ENCODE data around the gene FAM174B. TPM values are rescaled to one million over a fixed set of nuclear protein-coding genes. Genes with fewer than 3 reads are reported as not detected.

FAM174B gene
- polyA plus RNA-seq, 6 donors from 2014 or later = 0.54 to 0.96 TPM; not detected in 4

GRCh38 chr15:92646216-92646615, 9.4 kb downstream of the FAM174B start:
- Mint-ChIP-seq H3K27ac (no peak overlapping the region), H3K27me3 (peaks cover 9 to 21% (median 15%) of the 10 kb centered on the region in 3 donors), H3K36me3 (peaks cover 6 to 8% of the 10 kb centered on the region in 2 donors), H3K4me1 (no peaks in the 10 kb centered on the region), H3K9me3 (peaks cover 2 to 6% (median 4%) of the 10 kb centered on the region in 7 donors), H3K4me3 (no peak overlapping the region)
- DNase-seq = no peak
- ATAC-seq (ENCODE audit: low read depth in 2 of 2) = no peak

GRCh38 chr15:92645731-92646130, 9.8 kb downstream of the FAM174B start:
- no peak for ATAC-seq (ENCODE audit: low read depth in 2 of 2)

GRCh38 chr15:92645051-92645631, 10.4 kb downstream of the FAM174B start:
- DNase-seq (no peak), ATAC-seq (ENCODE audit: low read depth in 2 of 2) (no peak)
- peaks cover 0 to 3% (median 0%) of the 10 kb centered on the region in 7 donors for H3K9me3 Mint-ChIP-seq
- no peaks in the 10 kb centered on the region for H3K36me3 Mint-ChIP-seq
- H3K4me1 Mint-ChIP-seq = no peaks in the 10 kb centered on the region
- no peak overlapping the region for H3K4me3 Mint-ChIP-seq
- no peak overlapping the region for H3K27ac Mint-ChIP-seq
- peaks cover 4 to 17% (median 9%) of the 10 kb centered on the region in 3 donors for H3K27me3 Mint-ChIP-seq

More at GRCh38 chr15:92645731-92646130, 9.8 kb downstream of the FAM174B start:
- no peak overlapping the region for H3K27ac Mint-ChIP-seq
- H3K4me3 Mint-ChIP-seq = no peak overlapping the region
- no peak for DNase-seq
- peaks cover 5 to 17% (median 11%) of the 10 kb centered on the region in 3 donors for H3K27me3 Mint-ChIP-seq
- H3K36me3 Mint-ChIP-seq = peaks cover 1 to 3% of the 10 kb centered on the region in 2 donors
- H3K9me3 Mint-ChIP-seq = peaks cover 0 to 3% (median 1%) of the 10 kb centered on the region in 7 donors
- H3K4me1 Mint-ChIP-seq = no peaks in the 10 kb centered on the region

GRCh38 chr15:92643849-92644815, 11.4 kb downstream of the FAM174B start:
- Mint-ChIP-seq H3K9me3 (peaks cover 0 to 10% (median 6%) of the 10 kb centered on the region in 7 donors), H3K4me3 (no peak overlapping the region), H3K36me3 (no peaks in the 10 kb centered on the region), H3K27ac (peak overlapping the region in 1 of 6 donors; percentile 53), H3K27me3 (peaks cover 4 to 17% (median 9%) of the 10 kb centered on the region in 3 donors), H3K4me1 (no peaks in the 10 kb centered on the region)
- no peak for ATAC-seq (ENCODE audit: low read depth in 2 of 2)
- DNase-seq = no peak

- no peak overlapping the region for H3K27ac Mint-ChIP-seq
- no peaks in the 10 kb centered on the region for H3K36me3 Mint-ChIP-seq
- peaks cover 0 to 9% (median 6%) of the 10 kb centered on the region in 3 donors for H3K27me3 Mint-ChIP-seq
- DNase-seq (no peak), ATAC-seq (ENCODE audit: low read depth in 2 of 2) (no peak)
- H3K4me3 Mint-ChIP-seq = no peak overlapping the region
- no peaks in the 10 kb centered on the region for H3K4me1 Mint-ChIP-seq
- peaks cover 0 to 12% (median 8%) of the 10 kb centered on the region in 7 donors for H3K9me3 Mint-ChIP-seq
Measured at GRCh38 chr15:92638709-92639365, 16.7 kb downstream of the FAM174B start.

GRCh38 chr15:92638291-92638708, 17.3 kb downstream of the FAM174B start:
- ATAC-seq (ENCODE audit: low read depth in 2 of 2) (no peak), DNase-seq (no peak)
- Mint-ChIP-seq H3K4me3 (no peak overlapping the region), H3K36me3 (no peaks in the 10 kb centered on the region), H3K9me3 (peaks cover 0 to 12% (median 8%) of the 10 kb centered on the region in 7 donors), H3K4me1 (no peaks in the 10 kb centered on the region), H3K27me3 (peaks cover 0 to 9% (median 6%) of the 10 kb centered on the region in 3 donors), H3K27ac (no peak overlapping the region)

- H3K36me3 Mint-ChIP-seq = no peaks in the 10 kb centered on the region
- ATAC-seq (ENCODE audit: low read depth in 2 of 2) = no peak
- peaks cover 0 to 12% (median 8%) of the 10 kb centered on the region in 7 donors for H3K9me3 Mint-ChIP-seq
- DNase-seq = no peak
- H3K27ac Mint-ChIP-seq = no peak overlapping the region
- H3K4me1 Mint-ChIP-seq = no peaks in the 10 kb centered on the region
- no peak overlapping the region for H3K4me3 Mint-ChIP-seq
- peaks cover 0 to 9% (median 6%) of the 10 kb centered on the region in 3 donors for H3K27me3 Mint-ChIP-seq
Measured at GRCh38 chr15:92637626-92638025, 17.9 kb downstream of the FAM174B start.

- no peak overlapping the region for H3K4me3 Mint-ChIP-seq
- H3K27ac Mint-ChIP-seq = no peak overlapping the region
- no peaks in the 10 kb centered on the region for H3K4me1 Mint-ChIP-seq
- peaks cover 0 to 9% (median 6%) of the 10 kb centered on the region in 3 donors for H3K27me3 Mint-ChIP-seq
- no peaks in the 10 kb centered on the region for H3K36me3 Mint-ChIP-seq
- H3K9me3 Mint-ChIP-seq = peaks cover 0 to 12% (median 6%) of the 10 kb centered on the region in 7 donors
- ATAC-seq (ENCODE audit: low read depth in 2 of 2) = no peak
- DNase-seq = no peak
Measured at GRCh38 chr15:92636908-92637481, 18.6 kb downstream of the FAM174B start.

- Mint-ChIP-seq H3K4me3 (no peak overlapping the region), H3K4me1 (no peaks in the 10 kb centered on the region), H3K27me3 (peaks cover 0 to 9% (median 6%) of the 10 kb centered on the region in 3 donors), H3K36me3 (no peaks in the 10 kb centered on the region), H3K27ac (peak overlapping the region in 1 of 6 donors; percentile 58), H3K9me3 (peaks cover 0 to 12% (median 7%) of the 10 kb centered on the region in 7 donors)
- ATAC-seq (ENCODE audit: low read depth in 2 of 2) = no peak
- no peak for DNase-seq
Measured at GRCh38 chr15:92636401-92636907, 19.1 kb downstream of the FAM174B start.

GRCh38 chr15:92634671-92635201, 20.8 kb downstream of the FAM174B start:
- ATAC-seq (ENCODE audit: low read depth in 2 of 2) = no peak
- no peak overlapping the region for H3K4me3 Mint-ChIP-seq
- no peaks in the 10 kb centered on the region for H3K4me1 Mint-ChIP-seq
- peaks cover 6 to 15% (median 7%) of the 10 kb centered on the region in 3 donors for H3K27me3 Mint-ChIP-seq
- peaks cover 2 to 8% (median 4%) of the 10 kb centered on the region in 7 donors for H3K9me3 Mint-ChIP-seq
- H3K36me3 Mint-ChIP-seq = no peaks in the 10 kb centered on the region
- no peak overlapping the region for H3K27ac Mint-ChIP-seq
- DNase-seq = no peak

- ATAC-seq (ENCODE audit: low read depth in 2 of 2) (no peak), DNase-seq (no peak)
- no peak overlapping the region for H3K27ac Mint-ChIP-seq
- H3K4me1 Mint-ChIP-seq = no peaks in the 10 kb centered on the region
- H3K27me3 Mint-ChIP-seq = peaks cover 6 to 19% (median 8%) of the 10 kb centered on the region in 3 donors
- no peaks in the 10 kb centered on the region for H3K36me3 Mint-ChIP-seq
- no peak overlapping the region for H3K4me3 Mint-ChIP-seq
- peaks cover 0 to 5% (median 1%) of the 10 kb centered on the region in 7 donors for H3K9me3 Mint-ChIP-seq
Measured at GRCh38 chr15:92634060-92634459, 21.5 kb downstream of the FAM174B start.

- Mint-ChIP-seq H3K9me3 (peaks cover 0 to 5% (median 0%) of the 10 kb centered on the region in 7 donors), H3K4me1 (no peaks in the 10 kb centered on the region), H3K27me3 (peaks cover 6 to 19% (median 8%) of the 10 kb centered on the region in 3 donors), H3K27ac (no peak overlapping the region), H3K4me3 (no peak overlapping the region), H3K36me3 (no peaks in the 10 kb centered on the region)
- DNase-seq (no peak), ATAC-seq (ENCODE audit: low read depth in 2 of 2) (no peak)
Measured at GRCh38 chr15:92633418-92633817, 22.2 kb downstream of the FAM174B start.
